OCI-LY3 (cell line): ENCODE data around the gene ANKRD18B.
"Not testable (repeated sequence)": the region's sequence is repeated elsewhere in the genome, so short reads cannot be mapped to it uniquely, and the experiment has no call there.

Source experiments
- H2AFZ ChIP-seq: fragments of 200-600, 300-600 bp; shearing (Covaris generic); 2 replicates; pipeline ENCODE4 v1.6.0; 2014; ENCODE audit warnings: antibody characterized with exemption, low read depth, low read length
- H3K27ac ChIP-seq: fragments of 200-600, 300-600 bp; sonication (generic); 2 replicates; pipeline ENCODE4 v1.5.1; 2014; ENCODE audit warnings: mild to moderate bottlenecking, low read length, moderate library complexity, mixed read lengths
- H3K27me3 ChIP-seq: fragments of 200-600, 300-600 bp; sonication (generic); 2 replicates; pipeline ENCODE4 v1.6.1; 2014; ENCODE audit warnings: low read depth, low read length, mixed read lengths
- H3K36me3 ChIP-seq: fragments of 200-600, 300-600 bp; sonication (generic); replicated peaks from 2 replicates; pipeline ENCODE3; 2014; ENCODE audit warnings: low read depth, low read length, mixed read lengths
- H3K4me1 ChIP-seq: fragments of 300-600, 200-600 bp; sonication (generic); 2 replicates; pipeline ENCODE4 v1.6.1; 2014; ENCODE audit warnings: low read length, mixed read lengths
- H3K4me2 ChIP-seq: fragments of 200-600, 300-600 bp; sonication (generic); 2 replicates; pipeline ENCODE4 v1.6.1; 2014; ENCODE audit warnings: low read length, mixed read lengths
- H3K4me3 ChIP-seq: fragments of 300-600, 200-600 bp; sonication (generic); 2 replicates; pipeline ENCODE4 v1.5.1; 2014; ENCODE audit warnings: antibody characterized with exemption, mild to moderate bottlenecking, low read length, moderate library complexity
- H3K79me2 ChIP-seq: fragments of 300-600, 200-600 bp; shearing (Covaris generic); 2 replicates; pipeline ENCODE4 v1.6.1; 2014; ENCODE audit warnings: mild to moderate bottlenecking, low read length, mixed read lengths
- H3K9ac ChIP-seq: fragments of 300-600, 200-600 bp; shearing (Covaris generic); 2 replicates; pipeline ENCODE4 v1.6.0; 2014; ENCODE audit warnings: mild to moderate bottlenecking, low read length, moderate library complexity
- H3K9me3 ChIP-seq: fragments of 200-600, 300-600 bp; shearing (Covaris generic); 2 replicates; pipeline ENCODE4 v1.6.1; 2014; ENCODE audit warnings: low read length, mixed read lengths; ENCODE audit not compliant: insufficient read depth
- H4K20me1 ChIP-seq: fragments of 200-600, 300-600 bp; sonication (generic); 2 replicates; pipeline ENCODE4 v1.6.1; 2016; ENCODE audit warnings: low read length, mixed read lengths; ENCODE audit not compliant: insufficient read depth

ANKRD18B gene

GRCh38 chr9:33567776-33568175 is 43.7 kb downstream of the ANKRD18B start:
- H4K20me1 ChIP-seq, H3K27ac ChIP-seq, H3K9me3 ChIP-seq, H3K4me1 ChIP-seq, H2AFZ ChIP-seq, H3K79me2 ChIP-seq, H3K9ac ChIP-seq, H3K4me3 ChIP-seq, H3K4me2 ChIP-seq, H3K27me3 ChIP-seq, H3K36me3 ChIP-seq: not testable (repeated sequence)

- H4K20me1 ChIP-seq, H3K27ac ChIP-seq, H2AFZ ChIP-seq, H3K79me2 ChIP-seq, H3K4me1 ChIP-seq, H3K27me3 ChIP-seq, H3K4me3 ChIP-seq, H3K9me3 ChIP-seq, H3K36me3 ChIP-seq, H3K9ac ChIP-seq, H3K4me2 ChIP-seq: not testable (repeated sequence)
Observed at GRCh38 chr9:33577786-33578185, 53.7 kb downstream of the ANKRD18B start.

GRCh38 chr9:33579996-33580395 is 55.9 kb downstream of the ANKRD18B start:
- not testable (repeated sequence) for H3K36me3 ChIP-seq, H3K27me3 ChIP-seq, H3K4me1 ChIP-seq, H3K9me3 ChIP-seq, H3K4me2 ChIP-seq, H3K27ac ChIP-seq, H4K20me1 ChIP-seq, H2AFZ ChIP-seq, H3K9ac ChIP-seq, H3K4me3 ChIP-seq, H3K79me2 ChIP-seq

- H4K20me1 ChIP-seq, H3K27me3 ChIP-seq, H3K4me3 ChIP-seq, H3K4me2 ChIP-seq, H3K9me3 ChIP-seq, H3K27ac ChIP-seq, H2AFZ ChIP-seq, H3K79me2 ChIP-seq, H3K9ac ChIP-seq, H3K4me1 ChIP-seq, H3K36me3 ChIP-seq: not testable (repeated sequence)
Observed at GRCh38 chr9:33582686-33583085, 58.6 kb downstream of the ANKRD18B start.

- H3K36me3 ChIP-seq, H2AFZ ChIP-seq, H3K79me2 ChIP-seq, H4K20me1 ChIP-seq, H3K9me3 ChIP-seq, H3K4me1 ChIP-seq, H3K4me3 ChIP-seq, H3K9ac ChIP-seq, H3K4me2 ChIP-seq, H3K27me3 ChIP-seq, H3K27ac ChIP-seq: not testable (repeated sequence)
Observed at GRCh38 chr9:33586128-33586527, 62.1 kb downstream of the ANKRD18B start.

- not testable (repeated sequence) for H3K36me3 ChIP-seq, H2AFZ ChIP-seq, H3K9ac ChIP-seq, H3K4me1 ChIP-seq, H3K27ac ChIP-seq, H3K27me3 ChIP-seq, H3K4me2 ChIP-seq, H4K20me1 ChIP-seq, H3K9me3 ChIP-seq, H3K79me2 ChIP-seq, H3K4me3 ChIP-seq
Observed at GRCh38 chr9:33587799-33588198, 63.7 kb downstream of the ANKRD18B start.

GRCh38 chr9:33588876-33589275 is 64.8 kb downstream of the ANKRD18B start:
- not testable (repeated sequence) for H3K9ac ChIP-seq, H3K36me3 ChIP-seq, H3K4me3 ChIP-seq, H3K79me2 ChIP-seq, H3K4me2 ChIP-seq, H2AFZ ChIP-seq, H3K27me3 ChIP-seq, H3K9me3 ChIP-seq, H3K4me1 ChIP-seq, H3K27ac ChIP-seq, H4K20me1 ChIP-seq

- not testable (repeated sequence) for H3K9ac ChIP-seq, H3K27ac ChIP-seq, H3K27me3 ChIP-seq, H3K4me3 ChIP-seq, H3K4me2 ChIP-seq, H3K36me3 ChIP-seq, H3K4me1 ChIP-seq, H4K20me1 ChIP-seq, H3K9me3 ChIP-seq, H3K79me2 ChIP-seq, H2AFZ ChIP-seq
Observed at GRCh38 chr9:33590857-33591256, 66.8 kb downstream of the ANKRD18B start.

GRCh38 chr9:33596974-33597373 is 72.9 kb downstream of the ANKRD18B start:
- not testable (repeated sequence) for H3K27me3 ChIP-seq, H3K4me3 ChIP-seq, H3K27ac ChIP-seq, H3K4me1 ChIP-seq, H3K9ac ChIP-seq, H3K9me3 ChIP-seq, H2AFZ ChIP-seq, H3K79me2 ChIP-seq, H4K20me1 ChIP-seq, H3K36me3 ChIP-seq, H3K4me2 ChIP-seq

GRCh38 chr9:33597386-33597785 is 73.3 kb downstream of the ANKRD18B start:
- not testable (repeated sequence) for H3K4me2 ChIP-seq, H3K36me3 ChIP-seq, H4K20me1 ChIP-seq, H3K4me1 ChIP-seq, H3K4me3 ChIP-seq, H3K9ac ChIP-seq, H3K27me3 ChIP-seq, H3K79me2 ChIP-seq, H3K9me3 ChIP-seq, H3K27ac ChIP-seq, H2AFZ ChIP-seq
